OCI-LY1 (cell line): ENCODE data around the gene DRC7.

Experiments used
- H2AFZ ChIP-seq: fragments of 200-600 bp; sonication (generic), shearing (Covaris generic); 2 replicates; pipeline ENCODE4 v1.6.0; 2014; ENCODE audit warnings: antibody characterized with exemption, mild to moderate bottlenecking, low read length
- H3F3A ChIP-seq: fragments of 200-600 bp; sonication (generic), shearing (Covaris generic); 2 replicates; pipeline ENCODE4 v1.6.0; 2014; ENCODE audit warnings: mild to moderate bottlenecking, antibody characterized with exemption, low read length, moderate library complexity; ENCODE audit not compliant: insufficient read depth
- H3K27ac ChIP-seq: fragments of 200-600 bp; sonication (generic); 2 replicates; pipeline ENCODE4 v1.5.1; 2014; ENCODE audit warnings: low read length, mixed run types, mild to moderate bottlenecking, low read depth; ENCODE audit not compliant: poor library complexity, severe bottlenecking
- H3K27me3 ChIP-seq: fragments of 200-600 bp; sonication (generic); 2 replicates; pipeline ENCODE4 v1.6.0; 2014; ENCODE audit warnings: antibody characterized with exemption, mild to moderate bottlenecking, low read length, moderate library complexity; ENCODE audit not compliant: insufficient read depth
- H3K36me3 ChIP-seq: fragments of 200-600 bp; sonication (generic); 2 replicates; pipeline ENCODE4 v1.6.1; 2014; ENCODE audit warnings: mild to moderate bottlenecking, antibody characterized with exemption, low read length, moderate library complexity, mixed read lengths; ENCODE audit not compliant: insufficient read depth
- H3K4me1 ChIP-seq: fragments of 200-600 bp; sonication (generic); 2 replicates; pipeline ENCODE4 v1.5.1; 2014; ENCODE audit warnings: mild to moderate bottlenecking, low read length, moderate library complexity; ENCODE audit not compliant: insufficient read depth, severe bottlenecking
- H3K4me2 ChIP-seq: fragments of 200-600 bp; sonication (generic), shearing (Covaris generic); 2 replicates; pipeline ENCODE4 v1.6.1; 2014; ENCODE audit warnings: low read length
- H3K4me3 ChIP-seq: fragments of 200-600 bp; sonication (generic); 2 replicates; pipeline ENCODE4 v1.5.1; 2014; ENCODE audit warnings: low read length, low read depth, mild to moderate bottlenecking, mixed read lengths; ENCODE audit not compliant: poor library complexity, severe bottlenecking
- H3K79me2 ChIP-seq: fragments of 200-600 bp; shearing (Covaris generic); 2 replicates; pipeline ENCODE4 v1.6.1; 2016; ENCODE audit warnings: mixed run types, low read length, mixed read lengths; ENCODE audit not compliant: insufficient read depth
- H3K9ac ChIP-seq: fragments of 200-600 bp; sonication (generic), shearing (Covaris generic); 2 replicates; pipeline ENCODE4 v1.6.1; 2014; ENCODE audit warnings: mild to moderate bottlenecking, low read length, mixed read lengths
- H3K9me2 ChIP-seq: fragments of 200-600 bp; sonication (generic), shearing (Covaris generic); 2 replicates; pipeline ENCODE4 v1.6.1; 2014; ENCODE audit warnings: low read depth, mild to moderate bottlenecking, low read length, mixed read lengths
- H3K9me3 ChIP-seq: fragments of 200-600 bp; shearing (Covaris generic); 2 replicates; pipeline ENCODE4 v1.6.1; 2014; ENCODE audit warnings: low read length, mixed read lengths
- H4K20me1 ChIP-seq: fragments of 200-600 bp; sonication (generic), shearing (Covaris generic); 2 replicates; pipeline ENCODE4 v1.6.0; 2016; ENCODE audit warnings: mild to moderate bottlenecking, low read length; ENCODE audit not compliant: insufficient read depth
- CTCF ChIP-seq: fragments of 200-600 bp; sonication (generic), shearing (Covaris generic); IDR thresholded peaks from 2 replicates; pipeline ENCODE4 v1.5.1; 2017; ENCODE audit warnings: mild to moderate bottlenecking, antibody characterized with exemption, low read length, moderate library complexity, mixed read lengths
- EZH2 ChIP-seq: fragments of 200-600 bp; sonication (generic), shearing (Covaris generic); IDR thresholded peaks from 2 replicates; pipeline ENCODE4 v1.8.0; 2017; ENCODE audit warnings: borderline replicate concordance, mixed run types, mild to moderate bottlenecking, antibody characterized with exemption, low read length, moderate library complexity, mixed read lengths

The DRC7 gene

DNA sequence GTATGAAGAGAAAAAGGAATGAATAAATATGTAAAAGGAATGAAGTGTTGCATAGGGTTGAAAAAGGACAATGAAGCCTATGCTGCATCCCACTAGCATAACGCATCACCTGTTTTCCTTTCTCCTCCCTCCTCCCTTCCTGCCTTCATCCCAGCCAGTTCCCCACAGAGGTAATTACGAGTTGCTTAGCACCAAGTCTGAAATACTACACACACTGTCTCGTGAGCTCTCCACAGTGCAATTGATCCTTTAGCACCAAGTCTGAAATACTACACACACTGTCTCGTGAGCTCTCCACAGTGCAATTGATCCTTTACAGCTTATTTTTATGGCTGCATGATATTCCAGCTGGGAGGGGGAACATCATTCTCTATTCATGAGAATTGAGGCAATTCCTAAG lies 1.1 kb upstream of the DRC7 start:
- no peaks in the 10 kb centered on the region; the same call in 1 of the 2 replicates for H3K27me3 ChIP-seq
- no peaks in the 10 kb centered on the region for H3K36me3 ChIP-seq
- no peaks in the 10 kb centered on the region for H4K20me1 ChIP-seq
- H3K9me2 ChIP-seq = no peaks in the 10 kb centered on the region
- H3K79me2 ChIP-seq = no peaks in the 10 kb centered on the region
- H3K9ac ChIP-seq = no peak overlapping the region
- TF ChIP-seq EZH2 = no peak
- no peak for TF ChIP-seq CTCF
- no peaks in the 10 kb centered on the region for H3F3A ChIP-seq
- H3K4me3 ChIP-seq = no peak overlapping the region
- no peak overlapping the region for H2AFZ ChIP-seq
- H3K4me1 ChIP-seq = no peaks in the 10 kb centered on the region
- no peak overlapping the region for H3K4me2 ChIP-seq
- no peaks in the 10 kb centered on the region for H3K9me3 ChIP-seq
- H3K27ac ChIP-seq = no peak overlapping the region

GRCh38 chr16:57694231-57694724 lies 328 bp upstream of the DRC7 start:
- H3K27me3 ChIP-seq = no peaks in the 10 kb centered on the region; the same call in 1 of the 2 replicates
- no peaks in the 10 kb centered on the region for H3K36me3 ChIP-seq
- H3K4me1 ChIP-seq = no peaks in the 10 kb centered on the region
- H3K9me2 ChIP-seq = no peaks in the 10 kb centered on the region
- H3K4me3 ChIP-seq = no peak overlapping the region
- H3K4me2 ChIP-seq = peak overlapping the region; percentile 44; the same call in 1 of the 2 replicates
- H3K27ac ChIP-seq = no peak overlapping the region
- H3K9ac ChIP-seq = no peak overlapping the region
- no peak for TF ChIP-seq EZH2
- no peak for TF ChIP-seq CTCF
- no peak overlapping the region for H2AFZ ChIP-seq
- H4K20me1 ChIP-seq = no peaks in the 10 kb centered on the region
- H3K79me2 ChIP-seq = no peaks in the 10 kb centered on the region
- no peaks in the 10 kb centered on the region for H3F3A ChIP-seq
- H3K9me3 ChIP-seq = no peaks in the 10 kb centered on the region

DNA sequence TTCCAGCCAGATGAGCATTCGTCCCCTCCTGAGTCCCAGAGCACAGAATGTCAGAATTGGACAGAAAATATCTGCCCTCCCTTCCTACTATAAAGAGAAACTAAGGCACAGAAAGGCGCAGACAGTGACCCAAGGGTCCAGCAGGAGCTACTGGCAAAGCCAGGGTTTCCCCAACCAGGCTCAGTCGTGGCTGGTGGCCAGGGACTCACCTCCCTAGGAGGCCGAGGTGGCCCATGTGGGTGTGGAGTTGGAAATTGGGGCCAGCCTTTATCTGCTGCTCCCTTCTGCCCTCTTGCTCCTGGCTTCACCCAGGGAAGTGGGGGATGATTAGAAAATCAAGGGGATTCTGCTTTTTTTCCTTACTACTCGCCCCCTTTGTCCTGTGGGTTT lies 1.1 kb downstream of the DRC7 start:
- Histone ChIP-seq H3K36me3 (no peaks in the 10 kb centered on the region), H3K4me1 (no peaks in the 10 kb centered on the region), H3K27ac (no peak overlapping the region), H3K9me3 (no peaks in the 10 kb centered on the region), H3K79me2 (no peaks in the 10 kb centered on the region), H3F3A (no peaks in the 10 kb centered on the region), H3K4me3 (no peak overlapping the region), H3K9ac (no peak overlapping the region), H3K9me2 (no peaks in the 10 kb centered on the region), H4K20me1 (no peaks in the 10 kb centered on the region), H2AFZ (no peak overlapping the region), H3K4me2 (no peak overlapping the region), H3K27me3 (no peaks in the 10 kb centered on the region; the same call in 1 of the 2 replicates)
- no peak for TF ChIP-seq CTCF
- no peak for TF ChIP-seq EZH2
